GM23338 (cell line): Measurements from ENCODE around the gene TECPR2. TPM values are rescaled to one million over a fixed set of nuclear protein-coding genes. Genes with fewer than 3 reads are reported as not detected.
"Not testable (repeated sequence)": the region's sequence is repeated elsewhere in the genome, so short reads cannot be mapped to it uniquely, and the experiment has no call there.

Source experiments
- ATAC-seq: fragments of 200-7000 bp; cut with Tn5 transposase; 3 replicates; pipeline ENCODE4 v1.9.1; 2020
- DNase-seq: peaks from one replicate; pipeline ENCODE4 v3.0.0-alpha.2; 2015; ENCODE audit warnings: low spot score
- H2AFZ ChIP-seq: fragments of 200-600 bp; sonication (generic); 2 replicates; pipeline ENCODE4 v1.8.0; 2016; ENCODE audit warnings: antibody characterized with exemption, mild to moderate bottlenecking, moderate library complexity
- H3F3A ChIP-seq: fragments of 200-600 bp; sonication (generic); replicated peaks from 2 replicates; pipeline ENCODE4 v1.8.0; 2017; ENCODE audit warnings: antibody characterized with exemption, mixed run types, low read depth
- H3K27ac ChIP-seq: fragments of 200-600 bp; sonication (generic); 2 replicates; pipeline ENCODE4 v1.6.1; 2016; ENCODE audit warnings: low read depth
- H3K27me3 ChIP-seq: fragments of 200-600 bp; sonication (generic); 2 replicates; pipeline ENCODE4 v1.8.0; 2016; ENCODE audit warnings: mild to moderate bottlenecking, mixed run types, moderate library complexity; ENCODE audit not compliant: insufficient read depth
- H3K36me3 ChIP-seq: fragments of 200-600 bp; sonication (generic); 2 replicates; pipeline ENCODE4 v1.8.0; 2016; ENCODE audit warnings: mild to moderate bottlenecking; ENCODE audit not compliant: insufficient read depth
- H3K4me1 ChIP-seq: fragments of 200-600 bp; sonication (generic); 2 replicates; pipeline ENCODE4 v1.8.0; 2016; ENCODE audit warnings: mild to moderate bottlenecking, moderate library complexity; ENCODE audit not compliant: insufficient read depth
- H3K4me2 ChIP-seq: fragments of 200-600 bp; sonication (generic); 2 replicates; pipeline ENCODE4 v1.7.1; 2017; ENCODE audit warnings: mixed run types
- H3K4me3 ChIP-seq: fragments of 200-600 bp; sonication (generic); 2 replicates; pipeline ENCODE4 v1.6.1; 2016; ENCODE audit warnings: mixed run types
- H3K79me2 ChIP-seq: fragments of 200-600 bp; sonication (generic); replicated peaks from 2 replicates; pipeline ENCODE4 v1.8.0; 2017; ENCODE audit warnings: mild to moderate bottlenecking; ENCODE audit not compliant: insufficient read depth
- H3K9me2 ChIP-seq: fragments of 200-600 bp; sonication (generic); 2 replicates; pipeline ENCODE4 v1.8.0; 2017; ENCODE audit not compliant: insufficient read depth
- H4K20me1 ChIP-seq: fragments of 200-600 bp; sonication (generic); replicated peaks from 2 replicates; pipeline ENCODE4 v1.8.0; 2017; ENCODE audit warnings: mild to moderate bottlenecking; ENCODE audit not compliant: insufficient read depth
- H3K27ac Mint-ChIP-seq: 2 replicates; pipeline ENCODE4 v1.8.0; 2020; ENCODE audit warnings: inconsistent platforms, mild to moderate bottlenecking, moderate library complexity, mixed read lengths
- H3K27me3 Mint-ChIP-seq: 3 replicates; pipeline ENCODE4 v1.8.0; 2022; ENCODE audit warnings: low read depth, mild to moderate bottlenecking, moderate library complexity, mixed read lengths, inconsistent platforms; ENCODE audit not compliant: insufficient read depth, poor library complexity
- H3K36me3 Mint-ChIP-seq: 3 replicates; pipeline ENCODE4 v1.8.0; 2021; ENCODE audit warnings: low read depth, mild to moderate bottlenecking, inconsistent platforms, moderate library complexity, mixed read lengths
- H3K4me1 Mint-ChIP-seq: 3 replicates; pipeline ENCODE4 v1.8.0; 2020; ENCODE audit warnings: mild to moderate bottlenecking, inconsistent platforms, mixed read lengths
- H3K4me3 Mint-ChIP-seq: 3 replicates; pipeline ENCODE4 v1.8.0; 2021; ENCODE audit warnings: moderate library complexity, mild to moderate bottlenecking, inconsistent platforms, mixed read lengths
- H3K9me3 Mint-ChIP-seq: 3 replicates; pipeline ENCODE4 v1.8.0; 2020; ENCODE audit warnings: moderate library complexity, mild to moderate bottlenecking, inconsistent platforms, mixed read lengths
- CREB1 ChIP-seq: fragments of 250-450 bp; sonication (Bioruptor Pico); IDR thresholded peaks from 2 replicates; pipeline ENCODE4 v1.5.0; 2020; ENCODE audit warnings: low read depth, mild to moderate bottlenecking, moderate library complexity
- EZH2phosphoT487 ChIP-seq: fragments of 200-600 bp; sonication (generic); IDR thresholded peaks from one replicate; pipeline ENCODE4 v1.8.1; 2018; ENCODE audit warnings: antibody characterized with exemption; ENCODE audit not compliant: unreplicated experiment
- REST ChIP-seq: IDR thresholded peaks from one replicate; pipeline ENCODE4 v1.6.1; 2018; ENCODE audit warnings: antibody characterized with exemption; ENCODE audit not compliant: unreplicated experiment
- ZNF462 ChIP-seq: fragments of 250-450 bp; sonication (Bioruptor Pico); IDR thresholded peaks from 2 replicates; pipeline ENCODE4 v1.5.0; 2020; ENCODE audit warnings: mild to moderate bottlenecking, moderate library complexity
- polyA plus RNA-seq: library from polyadenylated mRNA; unstranded; fragments of >200 nt; fragmentation: Nextera tagmentation; extraction: Ambion mirVana; gene quantifications from 2 replicates; pipeline ENCODE4 v1.2.1, GENCODE V29; 2016
- total RNA-seq: library from RNA; depleted of rRNA; stranded (reverse); fragments of >200 nt; shearing (Covaris generic); gene quantifications from 2 replicates; pipeline ENCODE4 v1.2.3, GENCODE V29; 2014

The TECPR2 gene
- total and polyA plus RNA-seq, 2 experiments from 2014 or later, result 4.8 to 20.5 TPM

GRCh38 chr14:102325791-102326345, 36.9 kb upstream of the TECPR2 start (continued):
- no peak for TF ChIP-seq ZNF462
- no peak for TF ChIP-seq CREB1 (CRISPR knock-in tag)
- no peak for TF ChIP-seq REST

- peaks cover 3% of the 10 kb centered on the region; the same call in 2 of the 3 replicates for H3K4me1 Mint-ChIP-seq
- ATAC-seq, result no peak
- H4K20me1 ChIP-seq, result no peaks in the 10 kb centered on the region
- H3K4me3 ChIP-seq, result no peak overlapping the region
- H3K27me3 Mint-ChIP-seq, result peaks cover 3% of the 10 kb centered on the region
- no peaks in the 10 kb centered on the region for H3K4me1 ChIP-seq
- no peak overlapping the region for H3K4me3 Mint-ChIP-seq
- H3K27ac ChIP-seq, result no peak overlapping the region
- H2AFZ ChIP-seq, result no peak overlapping the region
- H3K9me2 ChIP-seq, result no peaks in the 10 kb centered on the region
- no peaks in the 10 kb centered on the region for H3K36me3 ChIP-seq
- no peak for DNase-seq
- H3F3A ChIP-seq, result 0 out of 2 replicates have a peak, but pooled peaks cover 5% of the 10 kb centered on the region
- no peak overlapping the region for H3K4me2 ChIP-seq
- H3K36me3 Mint-ChIP-seq, result peaks cover 4% of the 10 kb centered on the region; the same call in 2 of the 3 replicates
- H3K27me3 ChIP-seq, result no peaks in the 10 kb centered on the region
- H3K27ac Mint-ChIP-seq, result no peak overlapping the region
- no peaks in the 10 kb centered on the region for H3K9me3 Mint-ChIP-seq
- no peaks in the 10 kb centered on the region for H3K79me2 ChIP-seq
- TF ChIP-seq REST (no peak), EZH2phosphoT487 (no peak)
Observed at GRCh38 chr14:102326583-102326982, 36.2 kb upstream of the TECPR2 start.

DNA sequence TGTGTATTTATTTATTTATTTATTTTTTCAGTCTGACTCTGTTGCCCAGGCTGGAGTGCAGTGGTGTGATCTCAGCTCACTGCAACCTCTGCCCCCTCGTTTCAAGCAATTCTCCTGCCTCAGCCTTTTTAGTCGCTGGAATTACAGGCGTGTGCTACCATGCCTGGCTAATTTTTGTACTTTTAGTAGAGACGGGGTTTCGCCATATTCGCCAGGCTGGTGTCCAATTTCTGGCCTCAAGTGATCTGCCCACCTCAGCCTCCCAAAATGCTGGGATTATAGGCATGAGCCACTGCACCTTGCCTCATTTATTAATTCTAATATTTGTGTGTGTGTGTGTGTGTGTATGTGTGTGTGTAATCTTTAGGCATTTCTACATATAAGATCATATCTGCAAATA, 33.4 kb upstream of the TECPR2 start:
- not testable (repeated sequence) for H3K79me2 ChIP-seq, H2AFZ ChIP-seq, DNase-seq, H3K36me3 ChIP-seq, H3K4me3 Mint-ChIP-seq, H3K4me3 ChIP-seq, H3K4me2 ChIP-seq, H3F3A ChIP-seq, H3K4me1 ChIP-seq, H3K27me3 ChIP-seq, H3K27me3 Mint-ChIP-seq, H3K36me3 Mint-ChIP-seq, H3K27ac ChIP-seq, H3K9me2 ChIP-seq, H3K4me1 Mint-ChIP-seq, H4K20me1 ChIP-seq, H3K27ac Mint-ChIP-seq, H3K9me3 Mint-ChIP-seq, ATAC-seq
